ENCODE results near the gene SLC16A3. TPM values are rescaled to one million over a fixed set of nuclear protein-coding genes. Genes with fewer than 3 reads are reported as not detected.

SLC16A3 gene
- total RNA-seq, 2 experiments from 2014 or later, result 93.4 to 99.0 TPM

DNA sequence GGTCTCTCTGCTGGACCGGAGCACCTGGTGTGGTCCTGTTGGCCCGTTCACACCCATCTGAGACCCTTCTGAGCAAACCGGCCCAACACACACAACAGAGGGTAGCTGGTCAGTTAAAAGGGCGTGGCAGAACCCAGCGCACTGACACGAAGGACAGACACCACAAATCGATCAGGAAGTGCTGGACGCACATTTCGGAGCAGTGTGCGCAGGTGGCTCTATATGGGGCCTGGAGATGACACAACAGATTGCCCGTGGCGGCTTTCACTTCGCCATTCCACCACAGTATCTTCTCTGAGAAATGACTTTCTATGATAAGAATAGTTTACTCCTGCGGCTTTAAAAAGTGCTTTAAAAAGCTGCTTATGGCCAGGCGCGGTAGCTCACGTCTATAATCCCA lies 28.7 kb upstream of the SLC16A3 start:
- no peaks in the 10 kb centered on the region for H3K27me3 ChIP-seq (ENCODE audit: control insufficient read depth in 1 of 2, insufficient read depth in 2 of 2, low read length in 2 of 2)
- Mint-ChIP-seq H3K27ac (peak overlapping the region; percentile 84), H3K27me3 (no peaks in the 10 kb centered on the region), H3K4me1 (ENCODE audit: low read depth) (peaks cover 47% of the 10 kb centered on the region), H3K36me3 (ENCODE audit: low read depth) (peaks cover 14% of the 10 kb centered on the region), H3K4me3 (peak overlapping the region; percentile 26), H3K9me3 (no peaks in the 10 kb centered on the region)
- POLR2A ChIA-PET, result interaction anchor here (0.9 to 2.1 kb wide), 21 partner anchors 12 to 219 kb away, joined by 3 to 17 read pairs (median 6); partner anchors contain the start of genes CCDC57, CD7, FASN and LRRC45
- H3K36me3 ChIP-seq (ENCODE audit: insufficient read depth, low read length), result peaks cover 16% of the 10 kb centered on the region
- no peak for TF ChIP-seq CTCF (IDR thresholded peaks at IDR 0.05)
- H3K9me3 ChIP-seq (ENCODE audit: control insufficient read depth in 1 of 2, insufficient read depth in 1 of 2, low read length in 2 of 2), result no peaks in the 10 kb centered on the region
- intact Hi-C loops (cut with DNase I, micrococcal nuclease), result loop anchor here in 1 of 2 experiments (2.0 to 10.0 kb wide), 4 partner anchors 17 to 95 kb away; no protein-coding TSS in a partner anchor
- H3K4me3 ChIP-seq (ENCODE audit: low read length), result no peak overlapping the region
- CTCF ChIA-PET, result interaction anchor here (0.9 to 2.3 kb wide), 3 partner anchors 12 to 170 kb away, joined by 3 to 6 read pairs (median 6); partner anchors contain the start of gene CCDC57
- DNase-seq (no peak), ATAC-seq (ENCODE audit: poor library complexity) (no peak)
- peaks cover 41% of the 10 kb centered on the region for H3K4me1 ChIP-seq (ENCODE audit: insufficient read depth, low read length)
- H3K27ac ChIP-seq (ENCODE audit: low read depth in 1 of 2, low read length in 2 of 2), result peak overlapping the region; percentile 5 to 46

DNA sequence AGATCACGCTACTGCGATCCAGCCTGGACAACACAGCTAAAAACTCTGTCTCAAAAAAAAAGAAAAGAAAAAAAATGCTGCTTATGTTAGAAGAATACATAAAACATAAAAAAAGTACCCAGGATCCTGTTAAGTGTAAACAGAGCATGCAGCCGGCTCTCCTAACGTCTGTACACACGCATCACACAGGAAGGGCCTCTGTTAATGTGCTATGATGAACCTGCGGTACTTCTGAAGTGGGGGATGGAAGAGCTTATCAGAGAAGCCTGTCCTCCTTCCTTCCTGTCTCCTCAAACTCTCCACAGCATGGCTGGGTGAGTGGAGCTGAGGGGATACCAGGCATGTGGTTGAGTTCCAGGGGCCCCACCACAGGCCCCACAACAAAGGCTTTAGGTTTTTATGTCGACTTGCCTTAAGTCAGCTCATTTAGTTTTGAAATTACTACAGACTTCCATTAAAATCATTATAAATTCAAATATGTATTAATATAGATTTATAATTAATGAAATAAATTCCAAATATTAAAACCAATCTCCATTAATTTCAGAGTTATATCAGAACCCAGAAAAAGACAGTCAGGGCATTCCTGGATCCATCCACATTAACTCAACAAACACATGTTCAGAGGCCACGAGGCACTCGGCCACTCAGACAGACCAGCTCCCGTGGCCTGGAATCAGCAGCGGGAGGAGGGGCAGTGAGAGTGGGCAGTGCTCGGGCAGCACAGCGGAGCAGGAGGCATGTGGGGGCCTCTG lies 27.9 kb upstream of the SLC16A3 start:
- ATAC-seq (ENCODE audit: poor library complexity) (peak; percentile 93), DNase-seq (peak in 13 of 14 experiments; percentile 44 to 91 (median 61))
- Mint-ChIP-seq H3K4me3 (peak overlapping the region; percentile 26), H3K27ac (peak overlapping the region; percentile 84), H3K36me3 (ENCODE audit: low read depth) (peaks cover 6% of the 10 kb centered on the region), H3K4me1 (ENCODE audit: low read depth) (peaks cover 54% of the 10 kb centered on the region), H3K9me3 (no peaks in the 10 kb centered on the region), H3K27me3 (no peaks in the 10 kb centered on the region)
- Histone ChIP-seq H3K27me3 (ENCODE audit: control insufficient read depth in 1 of 2, insufficient read depth in 2 of 2, low read length in 2 of 2) (no peaks in the 10 kb centered on the region), H3K9me3 (ENCODE audit: control insufficient read depth in 1 of 2, insufficient read depth in 1 of 2, low read length in 2 of 2) (no peaks in the 10 kb centered on the region), H3K4me1 (ENCODE audit: insufficient read depth, low read length) (peaks cover 49% of the 10 kb centered on the region), H3K27ac (ENCODE audit: low read depth in 1 of 2, low read length in 2 of 2) (peak overlapping the region; percentile 5 to 46), H3K4me3 (ENCODE audit: low read length) (no peak overlapping the region), H3K36me3 (ENCODE audit: insufficient read depth, low read length) (peaks cover 14% of the 10 kb centered on the region)
- ChIA-PET CTCF (interaction anchor here (0.7 to 2.3 kb wide), 5 partner anchors 11 to 171 kb away, joined by 3 to 6 read pairs (median 3); partner anchors contain the start of gene CCDC57), POLR2A (interaction anchor here (0.6 to 2.1 kb wide), 26 partner anchors 11 to 769 kb away, joined by 3 to 17 read pairs (median 6); partner anchors contain the start of genes CCDC57, CD7, DCXR and FASN)
- intact Hi-C loops (cut with DNase I, micrococcal nuclease), result loop anchor here in 1 of 2 experiments (2.0 to 10.0 kb wide), 4 partner anchors 16 to 94 kb away; no protein-coding TSS in a partner anchor
- no peak for TF ChIP-seq CTCF (IDR thresholded peaks at IDR 0.05)

DNA sequence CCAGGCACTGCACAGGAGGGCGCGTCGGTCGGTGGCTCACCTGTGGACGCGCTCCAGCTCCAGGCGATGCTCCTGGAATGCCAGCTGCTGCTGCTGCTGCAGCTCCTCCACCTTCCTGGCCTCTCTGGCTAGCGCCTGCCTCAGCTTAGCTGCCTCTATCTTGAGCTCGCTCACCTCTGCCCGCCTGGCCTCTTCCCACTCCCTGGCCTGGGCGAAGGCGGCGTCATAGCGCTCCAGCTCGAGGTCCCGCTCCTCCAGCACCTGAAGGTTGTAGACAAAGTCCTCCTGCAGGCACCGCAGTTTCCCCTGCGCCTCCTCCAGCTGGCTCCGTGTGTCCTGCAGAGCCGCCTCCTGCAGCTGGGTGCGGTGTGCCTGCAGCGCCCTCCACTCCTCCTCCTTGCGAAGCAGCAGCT lies 27.3 kb upstream of the SLC16A3 start:
- ChIA-PET CTCF (interaction anchor here (1.1 to 2.3 kb wide), 2 partner anchors 11 to 171 kb away, joined by 3 to 6 read pairs; partner anchors contain the start of gene CCDC57), POLR2A (interaction anchor here (0.5 to 2.1 kb wide), 20 partner anchors 11 to 218 kb away, joined by 3 to 17 read pairs (median 6); partner anchors contain the start of genes CCDC57, CD7, DCXR and SECTM1)
- H3K4me3 ChIP-seq (ENCODE audit: low read length), result no peak overlapping the region
- DNase-seq (peak in 5 of 14 experiments; percentile 13 to 52 (median 30)), ATAC-seq (ENCODE audit: poor library complexity) (no peak)
- TF ChIP-seq CTCF (IDR thresholded peaks at IDR 0.05), result no peak
- Mint-ChIP-seq H3K4me3 (no peak overlapping the region), H3K27me3 (no peaks in the 10 kb centered on the region), H3K27ac (peak overlapping the region; percentile 84), H3K4me1 (ENCODE audit: low read depth) (peaks cover 57% of the 10 kb centered on the region), H3K36me3 (ENCODE audit: low read depth) (peaks cover 2% of the 10 kb centered on the region), H3K9me3 (no peaks in the 10 kb centered on the region)
- H3K27ac ChIP-seq (ENCODE audit: low read depth in 1 of 2, low read length in 2 of 2), result no peak overlapping the region
- H3K4me1 ChIP-seq (ENCODE audit: insufficient read depth, low read length), result peaks cover 55% of the 10 kb centered on the region
- H3K27me3 ChIP-seq (ENCODE audit: control insufficient read depth in 1 of 2, insufficient read depth in 2 of 2, low read length in 2 of 2), result no peaks in the 10 kb centered on the region
- peaks cover 10% of the 10 kb centered on the region for H3K36me3 ChIP-seq (ENCODE audit: insufficient read depth, low read length)
- H3K9me3 ChIP-seq (ENCODE audit: control insufficient read depth in 1 of 2, insufficient read depth in 1 of 2, low read length in 2 of 2), result no peaks in the 10 kb centered on the region
- intact Hi-C loops (cut with DNase I, micrococcal nuclease), result loop anchor here in 1 of 2 experiments (2.0 to 10.0 kb wide), 4 partner anchors 15 to 93 kb away; no protein-coding TSS in a partner anchor
